PC-9 (cell line): ENCODE measurements around the gene PHF21A. TPM values are rescaled to one million over a fixed set of nuclear protein-coding genes. Genes with fewer than 3 reads are reported as not detected.

Source experiments
- BruUV-seq: library from RNA; stranded (reverse); fragments of 400-500 nt; replicated peaks from 2 replicates; lab custom pipeline; 2021; lab: Mats Ljungman, UMichigan
- CTCF ChIA-PET: fragments of 300-600 bp; sonication (Branson Sonifier 250); formaldehyde crosslinking; loops from one replicate; lab custom pipeline; 2022; ENCODE audit warnings: antibody characterized with exemption; lab: Charles Lee
- POLR2A ChIA-PET: fragments of 300-600 bp; sonication (Branson Sonifier 250); formaldehyde crosslinking; loops from one replicate; lab custom pipeline; 2022; ENCODE audit warnings: antibody characterized with exemption; ENCODE audit not compliant: unreplicated experiment; lab: Charles Lee
- DNase-seq, 2 experiments: peaks; one replicate each; pipeline versions ENCODE4 v3.0.0 to v3.0.0-alpha.2; 2015 to 2022; ENCODE audit warnings: mixed read lengths in 1 of 2
- H2AFZ ChIP-seq: fragments of 200-600 bp; sonication (generic); 2 replicates; pipeline ENCODE4 v1.8.1; 2017; ENCODE audit warnings: antibody characterized with exemption
- H3F3A ChIP-seq: fragments of 200-600 bp; sonication (generic); 2 replicates; pipeline ENCODE4 v1.8.1; 2017; ENCODE audit warnings: antibody characterized with exemption, mild to moderate bottlenecking, low read depth; ENCODE audit not compliant: insufficient read depth
- H3K27ac ChIP-seq: fragments of 200-600 bp; sonication (generic); 2 replicates; pipeline ENCODE4 v1.6.1; 2016; ENCODE audit warnings: mixed run types
- H3K27me3 ChIP-seq: fragments of 200-600 bp; sonication (generic); 2 replicates; pipeline ENCODE4 v1.6.1; 2016; ENCODE audit warnings: low read depth, mixed run types; ENCODE audit not compliant: insufficient read depth
- H3K36me3 ChIP-seq: fragments of 200-600 bp; sonication (generic); 2 replicates; pipeline ENCODE4 v1.6.1; 2016; ENCODE audit warnings: low read depth, mixed run types
- H3K4me1 ChIP-seq: fragments of 200-600 bp; sonication (generic); replicated peaks from 2 replicates; pipeline ENCODE4 v1.6.1; 2016; ENCODE audit warnings: mixed run types; ENCODE audit not compliant: insufficient read depth
- H3K4me2 ChIP-seq: fragments of 200-600 bp; sonication (generic); 2 replicates; pipeline ENCODE4 v1.6.1; 2017; ENCODE audit warnings: mixed run types
- H3K4me3 ChIP-seq: fragments of 200-600 bp; sonication (generic); 2 replicates; pipeline ENCODE4 v1.6.1; 2016; ENCODE audit warnings: mixed run types
- H3K79me2 ChIP-seq: fragments of 200-600 bp; sonication (generic); 2 replicates; pipeline ENCODE4 v1.6.1; 2017; ENCODE audit warnings: low read depth, mixed run types
- H3K9me2 ChIP-seq: fragments of 200-600 bp; sonication (generic); 2 replicates; pipeline ENCODE4 v1.8.1; 2017; ENCODE audit warnings: mild to moderate bottlenecking; ENCODE audit not compliant: insufficient read depth
- H3K9me3 ChIP-seq: fragments of 200-600 bp; sonication (generic); 2 replicates; pipeline ENCODE4 v1.8.1; 2016; ENCODE audit warnings: low read depth; ENCODE audit not compliant: insufficient read depth
- H4K20me1 ChIP-seq: fragments of 200-600 bp; sonication (generic); 2 replicates; pipeline ENCODE4 v1.8.1; 2017; ENCODE audit not compliant: insufficient read depth
- CTCF ChIP-seq: fragments of 200-600 bp; sonication (generic); conservative IDR thresholded peaks from 2 replicates; pipeline ENCODE4 v1.6.1; 2017; ENCODE audit warnings: mixed run types, antibody characterized with exemption, mild to moderate bottlenecking, moderate library complexity
- EZH2 ChIP-seq: fragments of 200-600 bp; sonication (generic); IDR thresholded peaks from 2 replicates; pipeline ENCODE4 v1.8.0; 2017; ENCODE audit warnings: antibody characterized with exemption, low read depth
- intact Hi-C: fragments of 100-400 bp; cut with micrococcal nuclease; formaldehyde crosslinking; loops from one replicate; pipeline ENCODE4 v1.10.0; 2022; ENCODE audit not compliant: unreplicated experiment
- total RNA-seq: library from RNA; stranded (reverse); gene quantifications from 2 replicates; pipeline ENCODE4 v1.2.3, GENCODE V29; 2021

The PHF21A gene
- total RNA-seq, 1 experiment from 2014 or later, result 54.3 TPM

GRCh38 chr11:46075928-46076327, 45.3 kb downstream of the PHF21A start:
- ChIA-PET CTCF (no interaction called here), POLR2A (interaction anchor here (0.5 kb wide), 1 partner anchor 46 kb away, joined by 3 read pairs; no protein-coding TSS in a partner anchor)
- no peaks in the 10 kb centered on the region for H3K79me2 ChIP-seq
- no peak overlapping the region for H2AFZ ChIP-seq
- H3K4me2 ChIP-seq, result no peak overlapping the region
- no peaks in the 10 kb centered on the region for H3K4me1 ChIP-seq
- H3K36me3 ChIP-seq, result 0 out of 2 replicates have a peak, but pooled peaks cover 4% of the 10 kb centered on the region
- no peaks in the 10 kb centered on the region for H3F3A ChIP-seq
- intact Hi-C loops, result no loop called here
- no peaks in the 10 kb centered on the region for H3K27me3 ChIP-seq
- no TSS peak for BruUV-seq
- TF ChIP-seq EZH2 (no peak), CTCF (peak; percentile 36; the same call in 1 of the 2 replicates)
- H3K4me3 ChIP-seq, result no peak overlapping the region
- no peak overlapping the region for H3K27ac ChIP-seq
- no peak for DNase-seq
- no peaks in the 10 kb centered on the region for H3K9me3 ChIP-seq
- no peaks in the 10 kb centered on the region for H3K9me2 ChIP-seq
- H4K20me1 ChIP-seq, result no peaks in the 10 kb centered on the region; the same call in 1 of the 2 replicates

GRCh38 chr11:46075168-46075567, 46.1 kb downstream of the PHF21A start:
- no TSS peak for BruUV-seq
- Histone ChIP-seq H3K27ac (no peak overlapping the region), H4K20me1 (no peaks in the 10 kb centered on the region; the same call in 1 of the 2 replicates), H3K4me2 (no peak overlapping the region), H2AFZ (no peak overlapping the region), H3F3A (no peaks in the 10 kb centered on the region), H3K79me2 (no peaks in the 10 kb centered on the region), H3K4me3 (no peak overlapping the region), H3K9me3 (no peaks in the 10 kb centered on the region), H3K36me3 (0 out of 2 replicates have a peak, but pooled peaks cover 4% of the 10 kb centered on the region), H3K4me1 (no peaks in the 10 kb centered on the region), H3K9me2 (no peaks in the 10 kb centered on the region), H3K27me3 (no peaks in the 10 kb centered on the region)
- POLR2A ChIA-PET, result interaction anchor here (0.5 kb wide), 1 partner anchor 47 kb away, joined by 3 read pairs; no protein-coding TSS in a partner anchor
- no peak for DNase-seq
- TF ChIP-seq CTCF, result no peak
- no peak for TF ChIP-seq EZH2
- CTCF ChIA-PET, result no interaction called here
- intact Hi-C loops, result no loop called here

GRCh38 chr11:46073632-46074031, 47.6 kb downstream of the PHF21A start:
- Histone ChIP-seq H2AFZ (no peak overlapping the region), H3K9me3 (no peaks in the 10 kb centered on the region), H3K27me3 (no peaks in the 10 kb centered on the region), H3K27ac (no peak overlapping the region), H4K20me1 (no peaks in the 10 kb centered on the region; the same call in 1 of the 2 replicates), H3K4me1 (no peaks in the 10 kb centered on the region), H3K4me2 (no peak overlapping the region), H3K4me3 (no peak overlapping the region), H3K36me3 (0 out of 2 replicates have a peak, but pooled peaks cover 6% of the 10 kb centered on the region), H3F3A (no peaks in the 10 kb centered on the region), H3K79me2 (no peaks in the 10 kb centered on the region), H3K9me2 (no peaks in the 10 kb centered on the region)
- intact Hi-C loops, result no loop called here
- POLR2A ChIA-PET, result no interaction called here
- TF ChIP-seq CTCF (no peak), EZH2 (no peak)
- CTCF ChIA-PET, result interaction anchor here (0.6 kb wide), 1 partner anchor 169 kb away, joined by 5 read pairs; no protein-coding TSS in a partner anchor
- BruUV-seq, result no TSS peak
- DNase-seq, result no peak
